ENCODE results near the gene TMEM161B.

Gene TMEM161B

DNA sequence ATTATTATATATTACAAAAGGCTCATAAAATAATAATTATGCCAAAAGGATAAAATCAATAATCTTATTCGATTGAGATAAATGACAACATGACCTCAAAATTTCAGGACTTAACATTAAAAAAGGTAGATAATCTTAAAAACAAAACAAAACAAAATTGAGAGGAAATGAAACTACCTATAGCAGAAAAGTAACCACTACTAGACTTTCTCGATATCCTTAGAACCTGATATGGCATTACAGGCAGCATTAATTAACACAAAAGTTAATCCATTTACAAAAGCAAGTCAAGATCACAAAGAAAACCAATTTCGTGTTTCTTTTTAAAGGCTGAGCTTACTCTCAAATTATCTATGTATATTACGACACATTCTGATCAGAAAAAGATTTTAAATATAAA, 29.9 kb downstream of the TMEM161B start:
- H3K4me3 ChIP-seq (ENCODE audit: low read depth, low read length): no peak overlapping the region
- TF ChIP-seq, protein P1, sequence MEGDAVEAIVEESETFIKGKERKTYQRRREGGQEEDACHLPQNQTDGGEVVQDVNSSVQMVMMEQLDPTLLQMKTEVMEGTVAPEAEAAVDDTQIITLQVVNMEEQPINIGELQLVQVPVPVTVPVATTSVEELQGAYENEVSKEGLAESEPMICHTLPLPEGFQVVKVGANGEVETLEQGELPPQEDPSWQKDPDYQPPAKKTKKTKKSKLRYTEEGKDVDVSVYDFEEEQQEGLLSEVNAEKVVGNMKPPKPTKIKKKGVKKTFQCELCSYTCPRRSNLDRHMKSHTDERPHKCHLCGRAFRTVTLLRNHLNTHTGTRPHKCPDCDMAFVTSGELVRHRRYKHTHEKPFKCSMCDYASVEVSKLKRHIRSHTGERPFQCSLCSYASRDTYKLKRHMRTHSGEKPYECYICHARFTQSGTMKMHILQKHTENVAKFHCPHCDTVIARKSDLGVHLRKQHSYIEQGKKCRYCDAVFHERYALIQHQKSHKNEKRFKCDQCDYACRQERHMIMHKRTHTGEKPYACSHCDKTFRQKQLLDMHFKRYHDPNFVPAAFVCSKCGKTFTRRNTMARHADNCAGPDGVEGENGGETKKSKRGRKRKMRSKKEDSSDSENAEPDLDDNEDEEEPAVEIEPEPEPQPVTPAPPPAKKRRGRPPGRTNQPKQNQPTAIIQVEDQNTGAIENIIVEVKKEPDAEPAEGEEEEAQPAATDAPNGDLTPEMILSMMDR (IDR thresholded peaks at IDR 0.05; ENCODE audit: control insufficient read depth, extremely low read depth, insufficient read depth): no peak
- no peak for DNase-seq (ENCODE audit: low read depth)

DNA sequence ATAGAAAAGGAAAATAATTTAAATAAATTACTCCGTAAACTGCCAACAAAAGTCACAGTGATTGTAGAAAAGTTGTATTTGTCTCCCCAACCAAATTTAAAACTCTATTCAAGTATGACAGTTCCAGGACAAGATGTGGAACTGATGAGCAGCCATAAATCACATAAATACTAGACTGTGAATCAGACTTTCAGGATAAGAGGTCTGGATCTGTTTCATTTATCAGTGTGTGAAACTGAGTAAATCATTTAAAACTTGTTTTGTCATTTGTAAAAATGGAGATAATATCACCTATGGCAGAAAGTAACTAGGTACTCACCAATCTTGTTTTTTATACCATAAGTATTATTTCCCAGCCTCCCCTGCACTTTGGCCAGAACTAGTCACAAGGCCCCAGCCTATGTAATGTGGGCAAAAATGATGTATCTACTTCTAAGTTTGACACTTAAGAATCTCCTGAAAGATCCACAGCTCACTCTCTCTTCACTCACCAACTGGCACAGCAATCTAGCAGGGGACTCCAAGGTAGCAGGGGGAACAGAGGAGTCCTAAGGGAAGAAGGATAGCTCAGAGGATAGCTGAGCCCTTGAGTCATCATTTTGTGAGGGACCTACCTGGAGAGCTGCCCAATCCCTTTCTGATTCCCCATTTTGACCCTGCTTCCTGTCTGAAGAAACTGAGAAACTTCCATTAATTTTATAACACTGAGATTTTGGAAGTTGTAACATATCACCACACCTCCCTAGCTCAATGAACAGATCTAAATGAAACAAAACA, 31.6 kb downstream of the TMEM161B start:
- TF ChIP-seq, protein P1 (IDR thresholded peaks at IDR 0.05; ENCODE audit: control insufficient read depth, extremely low read depth, insufficient read depth): no peak
- no peak overlapping the region for H3K4me3 ChIP-seq (ENCODE audit: low read depth, low read length)
- DNase-seq (ENCODE audit: low read depth): no peak

DNA sequence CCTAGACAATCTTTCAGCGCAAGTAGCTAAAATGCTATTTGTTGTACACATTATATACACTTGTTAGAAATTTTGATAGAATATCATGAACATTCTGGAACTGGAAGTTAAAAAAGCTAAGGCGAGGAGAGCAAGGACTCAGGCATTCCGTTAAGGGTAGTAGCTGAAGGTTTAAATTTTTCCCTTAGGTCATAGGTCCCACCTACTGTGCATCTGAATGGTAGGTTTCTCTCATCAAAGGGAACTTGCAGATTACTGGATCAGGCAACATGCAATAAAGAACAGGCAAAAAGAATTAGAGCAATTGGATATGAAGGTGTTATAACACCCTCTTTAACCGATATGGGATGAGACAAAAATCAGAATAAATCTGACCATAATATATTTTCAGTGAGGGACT, 32.8 kb downstream of the TMEM161B start:
- no peak for DNase-seq (ENCODE audit: low read depth)
- no peak overlapping the region for H3K4me3 ChIP-seq (ENCODE audit: low read depth, low read length)
- TF ChIP-seq, protein P1 (IDR thresholded peaks at IDR 0.05; ENCODE audit: control insufficient read depth, extremely low read depth, insufficient read depth): no peak

DNA sequence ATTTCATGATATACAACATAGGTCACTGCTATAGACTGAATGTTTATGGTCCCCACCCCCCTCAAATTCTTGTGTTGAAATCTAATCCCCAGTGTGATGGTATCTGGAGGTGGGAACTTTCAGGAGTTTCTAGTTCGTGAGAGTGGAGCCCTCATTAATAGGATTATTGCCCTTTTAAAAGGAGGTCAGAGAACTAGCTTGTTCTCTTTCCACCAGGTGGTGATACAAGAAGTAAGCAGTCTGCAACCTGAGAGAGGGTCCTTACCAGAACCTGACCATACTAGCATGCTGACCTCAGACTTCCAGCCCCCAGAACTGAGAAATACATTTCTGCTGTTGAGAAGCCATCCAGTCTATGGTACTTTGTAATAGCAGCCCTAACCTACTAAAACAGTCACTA, 33.3 kb downstream of the TMEM161B start:
- TF ChIP-seq, protein P1 (IDR thresholded peaks at IDR 0.05; ENCODE audit: control insufficient read depth, extremely low read depth, insufficient read depth): no peak
- no peak overlapping the region for H3K4me3 ChIP-seq (ENCODE audit: low read depth, low read length)
- no peak for DNase-seq (ENCODE audit: low read depth)

DNA sequence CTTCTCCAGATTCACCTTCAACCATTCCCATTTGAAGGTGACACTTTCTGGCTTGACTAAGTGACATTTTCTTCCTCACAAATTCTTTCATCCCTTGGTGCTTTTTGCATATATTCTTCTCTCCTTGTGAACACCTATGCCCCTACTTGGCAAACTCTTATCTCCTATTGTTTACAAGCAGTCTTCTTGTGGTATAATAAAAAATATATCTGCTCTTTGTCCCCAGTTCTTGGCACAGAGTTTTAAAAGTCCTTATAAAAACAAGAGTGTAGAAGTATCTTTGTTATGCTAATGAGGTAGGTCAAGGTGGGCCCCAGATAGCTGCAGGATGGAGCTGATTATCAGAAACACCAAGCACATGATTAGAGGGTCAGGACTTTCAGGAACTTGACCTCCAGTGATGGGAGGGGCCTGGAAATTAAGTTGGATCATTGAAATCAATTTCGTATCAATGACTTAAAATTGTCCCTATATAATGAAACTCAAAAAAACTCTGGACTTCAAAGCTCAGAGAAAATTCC, 38.0 kb downstream of the TMEM161B start:
- TF ChIP-seq, protein P1 (IDR thresholded peaks at IDR 0.05; ENCODE audit: control insufficient read depth, extremely low read depth, insufficient read depth): no peak
- H3K4me3 ChIP-seq (ENCODE audit: low read depth, low read length): no peak overlapping the region
- DNase-seq (ENCODE audit: low read depth): no peak

DNA sequence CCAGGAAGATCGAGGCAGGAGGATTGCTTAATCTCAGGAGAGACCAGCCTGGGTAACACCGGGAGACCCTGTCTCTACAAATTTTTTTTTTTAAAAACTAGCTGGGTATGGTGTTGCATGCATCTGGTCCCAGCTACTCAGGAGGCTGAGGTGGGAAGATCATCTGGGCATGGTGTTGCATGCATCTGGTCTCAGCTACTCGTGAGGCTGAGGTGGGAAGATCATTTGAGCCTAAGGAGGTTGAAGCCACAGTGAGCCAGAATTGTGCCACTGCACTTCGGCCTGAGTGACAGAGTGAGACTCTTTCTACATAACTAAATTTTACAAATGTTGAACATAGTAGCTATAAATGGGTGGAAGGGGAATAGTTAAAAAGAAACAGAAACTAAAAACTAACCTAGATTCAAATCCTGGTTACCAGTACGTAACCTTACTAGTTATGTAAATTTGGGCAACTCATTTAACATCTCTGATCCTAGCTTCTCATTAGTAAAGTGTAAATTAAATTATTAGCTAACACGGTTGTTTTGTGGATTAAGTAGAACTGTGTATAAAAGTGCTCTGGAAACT, 41.7 kb downstream of the TMEM161B start:
- DNase-seq (ENCODE audit: low read depth): no peak
- H3K4me3 ChIP-seq (ENCODE audit: low read depth, low read length): no peak overlapping the region
- TF ChIP-seq, protein P1 (IDR thresholded peaks at IDR 0.05; ENCODE audit: control insufficient read depth, extremely low read depth, insufficient read depth): no peak

Measured in LNCaP clone FGC (cell line).